Mucosa of rectum (tissue), 2 donors: ENCODE data around the gene SNORC.

ENCODE experiments used
- H3K27ac ChIP-seq, 2 donors: one replicate each; pipeline ENCODE4 v1.7.0; 2013; ENCODE audit warnings: inconsistent platforms in 2 of 2, low read depth in 2 of 2, low read length in 2 of 2
- H3K27me3 ChIP-seq, 2 donors: one replicate each; pipeline ENCODE4 v1.7.0; 2013; ENCODE audit warnings: low read length in 2 of 2; ENCODE audit not compliant: control insufficient read depth in 2 of 2, insufficient read depth in 2 of 2
- H3K36me3 ChIP-seq, 2 donors: one replicate each; pipeline ENCODE4 v1.7.0; 2013; ENCODE audit warnings: low read length in 2 of 2; ENCODE audit not compliant: control insufficient read depth in 2 of 2, insufficient read depth in 2 of 2
- H3K4me1 ChIP-seq, 2 donors: one replicate each; pipeline ENCODE4 v1.7.0; 2013; ENCODE audit warnings: low read length in 2 of 2, mild to moderate bottlenecking in 1 of 2; ENCODE audit not compliant: control insufficient read depth in 2 of 2, insufficient read depth in 2 of 2
- H3K4me3 ChIP-seq, 2 donors: one replicate each; pipeline ENCODE4 v1.7.0; 2013; ENCODE audit warnings: low read length in 2 of 2
- H3K9ac ChIP-seq, 2 donors: one replicate each; pipeline ENCODE4 v1.7.0; 2013; ENCODE audit warnings: low read length in 2 of 2, low read depth in 1 of 2, mild to moderate bottlenecking in 1 of 2
- H3K9me3 ChIP-seq, 2 donors: one replicate each; pipeline ENCODE4 v1.7.0; 2013; ENCODE audit warnings: low read length in 2 of 2; ENCODE audit not compliant: control insufficient read depth in 2 of 2
- donor health status: healthy.
- donor health status: Normal muscosa, but diverticular disease.

SNORC gene

GRCh38 chr2:232870018-232870765 lies at the start of gene SNORC:
Gene SNORC, plus strand, starts transcription at chr2:232870264. Its CDS starts 78 bp downstream, at chr2:232870342.
- Histone ChIP-seq H3K27me3 (no peaks in the 10 kb centered on the region), H3K4me3 (no peak within 1 kb of the TSS), H3K4me1 (peaks cover 27 to 35% of the 10 kb centered on the region in 2 donors), H3K9ac (peak within 1 kb of the TSS in 1 of 2 donors; percentile 28), H3K27ac (no peak within 1 kb of the TSS), H3K36me3 (no peaks in the 10 kb centered on the region), H3K9me3 (no peaks in the 10 kb centered on the region)

GRCh38 chr2:232829988-232830387 lies 40.1 kb upstream of the SNORC start:
- peaks cover 0 to 4% of the 10 kb centered on the region in 2 donors for H3K4me1 ChIP-seq
- no peak overlapping the region for H3K9ac ChIP-seq
- H3K27me3 ChIP-seq, result no peaks in the 10 kb centered on the region
- peaks cover 36 to 52% of the 10 kb centered on the region in 2 donors for H3K36me3 ChIP-seq
- no peaks in the 10 kb centered on the region for H3K9me3 ChIP-seq
- no peak overlapping the region for H3K27ac ChIP-seq
- no peak overlapping the region for H3K4me3 ChIP-seq

GRCh38 chr2:232831496-232831895 lies 38.6 kb upstream of the SNORC start:
- Histone ChIP-seq H3K4me1 (peaks cover 1 to 10% of the 10 kb centered on the region in 2 donors), H3K9ac (no peak overlapping the region), H3K27me3 (no peaks in the 10 kb centered on the region), H3K27ac (no peak overlapping the region), H3K4me3 (no peak overlapping the region), H3K9me3 (no peaks in the 10 kb centered on the region), H3K36me3 (peaks cover 38 to 46% of the 10 kb centered on the region in 2 donors)

GRCh38 chr2:232833830-232834229 lies 36.2 kb upstream of the SNORC start:
- Histone ChIP-seq H3K9ac (no peak overlapping the region), H3K27ac (no peak overlapping the region), H3K9me3 (no peaks in the 10 kb centered on the region), H3K27me3 (no peaks in the 10 kb centered on the region), H3K36me3 (peaks cover 44 to 48% of the 10 kb centered on the region in 2 donors), H3K4me1 (peaks cover 23 to 34% of the 10 kb centered on the region in 2 donors), H3K4me3 (no peak overlapping the region)

- H3K36me3 ChIP-seq, result peaks cover 41 to 50% of the 10 kb centered on the region in 2 donors
- H3K9me3 ChIP-seq, result no peaks in the 10 kb centered on the region
- H3K27ac ChIP-seq, result peak overlapping the region; percentile 62 to 82
- H3K27me3 ChIP-seq, result no peaks in the 10 kb centered on the region
- H3K9ac ChIP-seq, result peak overlapping the region in 1 of 2 donors; percentile 34
- H3K4me1 ChIP-seq, result peaks cover 31 to 40% of the 10 kb centered on the region in 2 donors
- no peak overlapping the region for H3K4me3 ChIP-seq
These were observed 34.3 kb upstream of the SNORC start for GRCh38 chr2:232835687-232836208.

GRCh38 chr2:232836934-232837333 lies 33.1 kb upstream of the SNORC start:
- Histone ChIP-seq H3K9ac (peak overlapping the region in 1 of 2 donors; percentile 3), H3K27ac (peak overlapping the region; percentile 62 to 78), H3K27me3 (no peaks in the 10 kb centered on the region), H3K36me3 (peaks cover 33 to 39% of the 10 kb centered on the region in 2 donors), H3K9me3 (no peaks in the 10 kb centered on the region), H3K4me1 (peaks cover 31 to 40% of the 10 kb centered on the region in 2 donors), H3K4me3 (no peak overlapping the region)

- Histone ChIP-seq H3K4me1 (peaks cover 31 to 40% of the 10 kb centered on the region in 2 donors), H3K27ac (peak overlapping the region; percentile 62 to 78), H3K9ac (peak overlapping the region; percentile 31 to 35), H3K9me3 (no peaks in the 10 kb centered on the region), H3K4me3 (no peak overlapping the region), H3K27me3 (no peaks in the 10 kb centered on the region), H3K36me3 (peaks cover 30 to 35% of the 10 kb centered on the region in 2 donors)
These were observed 31.6 kb upstream of the SNORC start for GRCh38 chr2:232838406-232838874.

GRCh38 chr2:232839411-232840079 lies 30.5 kb upstream of the SNORC start:
- Histone ChIP-seq H3K4me1 (peaks cover 31 to 35% of the 10 kb centered on the region in 2 donors), H3K36me3 (peaks cover 29 to 31% of the 10 kb centered on the region in 2 donors)

GRCh38 chr2:232842689-232843088 lies 27.4 kb upstream of the SNORC start:
- Histone ChIP-seq H3K4me3 (no peak overlapping the region), H3K36me3 (peaks cover 46 to 54% of the 10 kb centered on the region in 2 donors), H3K9ac (no peak overlapping the region), H3K27ac (no peak overlapping the region), H3K4me1 (peaks cover 17 to 19% of the 10 kb centered on the region in 2 donors), H3K27me3 (no peaks in the 10 kb centered on the region), H3K9me3 (no peaks in the 10 kb centered on the region)

More at GRCh38 chr2:232839411-232840079, 30.5 kb upstream of the SNORC start:
- Histone ChIP-seq H3K27ac (peak overlapping the region; percentile 69 to 78), H3K27me3 (no peaks in the 10 kb centered on the region), H3K9me3 (no peaks in the 10 kb centered on the region), H3K9ac (peak overlapping the region; percentile 7 to 15), H3K4me3 (no peak overlapping the region)

GRCh38 chr2:232843834-232844233 lies 26.2 kb upstream of the SNORC start:
- Histone ChIP-seq H3K9ac (no peak overlapping the region), H3K9me3 (no peaks in the 10 kb centered on the region), H3K27me3 (no peaks in the 10 kb centered on the region), H3K27ac (no peak overlapping the region), H3K4me1 (peaks cover 6 to 8% of the 10 kb centered on the region in 2 donors), H3K36me3 (peaks cover 54 to 62% of the 10 kb centered on the region in 2 donors), H3K4me3 (no peak overlapping the region)
